NCI-H748 (cell line): ENCODE results near the gene VILL.
"Not testable (repeated sequence)": the region's sequence is repeated elsewhere in the genome, so short reads cannot be mapped to it uniquely, and the experiment has no call there.

Source experiments
- DNase-seq: peaks from one replicate; lab custom pipeline; 2025; ENCODE audit not compliant: unreplicated experiment; lab: John Stamatoyannopoulos, UW

Gene VILL

DNA sequence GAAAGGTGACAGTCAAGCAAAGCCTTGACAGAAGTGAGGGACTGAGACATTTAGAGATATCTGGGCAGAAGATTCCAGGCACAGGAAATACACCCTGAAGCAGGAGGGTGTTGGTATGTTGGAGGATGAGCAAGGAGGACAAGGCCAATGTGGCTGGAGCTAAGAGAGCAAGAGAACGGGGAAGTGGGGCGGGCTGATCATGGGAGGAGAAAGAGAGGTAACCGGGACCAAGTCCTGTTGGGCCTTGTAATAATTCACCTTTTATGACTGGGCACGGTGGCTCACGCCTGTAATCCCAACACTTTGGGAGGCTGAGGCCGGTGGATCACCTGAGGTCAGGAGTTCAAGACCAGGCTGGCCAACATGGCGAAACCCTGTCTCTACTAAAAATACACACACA is 43.0 kb downstream of the VILL start:
- DNase-seq = not testable (repeated sequence)

DNA sequence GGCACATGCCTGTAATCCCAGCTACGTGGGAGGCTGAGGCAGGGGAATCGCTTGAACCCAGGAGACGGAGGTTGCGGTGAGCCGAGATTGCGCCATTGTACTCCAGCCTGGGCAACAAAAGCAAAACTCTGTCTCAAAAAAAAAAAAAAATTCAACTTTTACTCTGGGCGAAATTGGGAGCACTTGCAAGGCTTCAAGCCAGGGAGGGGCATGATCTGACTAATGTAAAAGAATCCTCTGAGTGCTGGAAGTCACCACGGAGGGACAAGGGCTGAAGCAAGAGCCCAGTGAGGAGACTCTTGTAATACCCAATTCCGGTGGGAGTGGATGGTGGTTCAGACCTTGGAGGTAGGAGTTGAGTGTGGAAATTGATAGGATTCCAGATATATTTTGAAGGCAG is 43.7 kb downstream of the VILL start:
- DNase-seq = not testable (repeated sequence)

DNA sequence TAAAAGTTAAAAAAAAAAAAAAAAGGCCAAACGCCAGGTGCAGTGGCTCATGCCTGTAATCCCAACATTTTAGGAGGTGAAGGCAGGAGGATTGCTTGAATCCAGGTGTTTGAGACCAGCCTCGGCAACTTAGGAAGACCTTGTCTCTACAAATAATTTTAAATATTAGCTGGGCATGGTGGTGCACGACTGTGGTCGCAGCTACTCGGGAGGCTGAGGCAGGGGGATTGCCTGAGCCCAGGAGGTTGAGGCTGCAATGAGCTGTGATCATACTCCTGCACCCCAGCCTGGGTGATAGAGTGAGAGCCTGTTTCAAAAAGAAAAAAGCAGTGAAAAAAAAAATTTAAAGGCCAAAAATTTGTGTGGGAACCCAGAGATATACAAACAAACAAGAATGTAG is 45.7 kb downstream of the VILL start:
- no peak for DNase-seq

DNA sequence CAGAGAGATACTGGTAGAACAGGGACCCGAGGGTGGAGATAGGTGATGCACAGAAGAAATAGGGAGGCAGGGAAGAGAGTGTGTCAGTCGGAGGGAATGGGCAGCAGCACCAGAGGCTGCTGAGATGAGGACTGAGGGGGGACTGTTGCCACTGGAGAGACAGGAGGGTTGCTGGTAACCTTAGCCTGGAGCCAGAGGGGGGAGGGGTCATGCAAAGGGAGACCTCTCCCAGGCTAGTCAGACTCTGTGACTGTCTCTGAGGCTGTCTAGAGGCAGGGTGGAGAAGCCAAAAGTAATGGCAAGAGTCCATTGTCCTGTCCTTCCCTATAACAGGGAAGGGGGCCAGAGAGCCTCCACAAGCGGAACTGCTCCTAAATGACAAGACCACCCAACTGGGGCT is 46.3 kb downstream of the VILL start:
- DNase-seq = no peak

DNA sequence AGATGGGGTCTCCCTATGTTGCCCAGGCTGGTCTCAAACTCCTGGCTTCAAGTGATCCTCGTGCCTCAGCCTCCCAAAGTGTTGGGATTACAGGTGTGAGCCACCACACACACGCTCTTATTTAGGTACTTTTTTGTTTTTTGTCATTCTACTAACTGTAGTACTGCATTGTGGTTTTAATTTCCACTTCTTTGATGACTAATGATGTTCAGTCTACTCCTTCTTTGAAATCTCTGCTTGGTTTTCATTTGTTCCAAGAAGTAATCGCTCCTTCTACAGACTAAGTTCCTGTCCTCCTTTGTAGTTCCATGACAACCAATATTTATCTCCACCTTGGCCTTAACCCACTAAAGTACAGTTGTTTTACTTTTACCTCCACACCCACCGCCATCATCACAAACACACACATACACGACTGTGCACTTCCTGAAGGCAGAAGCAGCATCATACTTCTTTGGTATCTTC is 47.9 kb downstream of the VILL start:
- DNase-seq = no peak

DNA sequence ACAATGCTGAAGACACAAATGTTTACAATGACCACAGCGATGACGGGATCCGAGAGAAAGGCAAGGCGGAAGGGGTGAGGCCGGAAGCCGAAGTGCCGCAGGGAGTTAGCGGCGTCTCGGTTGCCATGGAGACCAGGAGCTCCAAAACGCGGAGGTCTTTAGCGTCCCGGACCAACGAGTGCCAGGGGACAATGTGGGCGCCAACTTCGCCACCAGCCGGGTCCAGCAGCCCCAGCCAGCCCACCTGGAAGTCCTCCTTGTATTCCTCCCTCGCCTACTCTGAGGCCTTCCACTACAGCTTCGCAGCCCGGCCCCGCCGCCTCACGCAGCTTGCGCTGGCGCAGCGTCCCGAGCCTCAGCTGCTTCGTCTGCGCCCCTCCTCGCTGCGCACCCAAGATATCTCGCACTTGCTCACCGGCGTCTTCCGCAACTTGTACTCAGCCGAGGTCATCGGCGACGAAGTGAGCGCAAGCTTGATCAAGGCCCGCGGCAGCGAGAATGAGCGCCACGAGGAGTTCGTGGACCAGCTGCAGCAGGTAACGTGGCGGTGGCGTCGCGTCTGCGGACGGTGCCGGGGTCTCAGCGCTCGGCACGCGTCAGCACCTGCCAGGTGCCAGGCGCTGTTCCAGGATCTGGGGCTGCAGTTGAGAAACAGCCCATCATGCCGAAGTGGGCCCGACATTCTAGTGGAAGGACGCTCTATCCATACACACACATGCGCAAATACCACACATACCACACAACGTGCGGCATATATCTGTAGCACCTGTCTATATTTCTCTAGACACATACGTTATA is 48.7 kb downstream of the VILL start, which contains the start of gene DLEC1:
Gene DLEC1, plus strand, starts transcription at position 108 of the 798 bp plus-strand sequence. Its CDS starts 18 bp downstream, at position 126.
- peak; percentile 72 for DNase-seq

DNA sequence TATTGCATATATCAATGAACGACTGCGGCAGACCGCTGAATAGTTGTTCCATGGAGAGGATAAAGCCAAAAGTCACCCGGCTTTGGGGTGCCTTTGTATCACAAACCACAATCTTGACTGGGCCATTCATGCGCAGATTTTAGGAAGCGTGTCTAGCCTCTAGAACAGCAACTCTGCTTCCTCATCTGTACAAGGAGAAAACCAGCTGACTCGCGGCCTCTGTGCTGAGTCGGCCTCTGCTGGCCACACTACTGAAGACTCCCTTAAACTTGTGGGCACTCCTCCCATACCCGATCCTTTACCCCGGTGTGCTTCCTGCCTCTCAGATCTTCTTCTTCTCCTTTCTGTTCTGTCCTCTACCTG is 49.3 kb downstream of the VILL start:
- DNase-seq = peak; percentile 4

DNA sequence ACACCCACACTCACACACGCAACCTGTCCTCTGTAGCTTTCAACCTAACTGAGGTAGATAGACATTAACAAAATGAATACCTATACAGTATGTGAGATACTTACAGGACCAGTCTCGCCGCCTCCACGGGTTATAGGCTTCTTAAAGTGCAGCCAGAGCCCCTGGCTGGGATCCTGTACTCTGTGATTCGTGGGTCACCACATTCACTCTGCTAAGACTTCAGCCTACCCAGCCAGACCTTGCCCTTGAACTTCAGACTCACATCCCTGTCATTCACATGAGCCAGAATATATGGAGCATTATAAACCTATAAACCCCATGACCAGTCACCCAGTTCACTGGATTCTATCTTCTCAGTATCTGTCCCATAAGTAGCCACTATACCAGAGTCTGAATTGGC is 49.8 kb downstream of the VILL start:
- no peak for DNase-seq

DNA sequence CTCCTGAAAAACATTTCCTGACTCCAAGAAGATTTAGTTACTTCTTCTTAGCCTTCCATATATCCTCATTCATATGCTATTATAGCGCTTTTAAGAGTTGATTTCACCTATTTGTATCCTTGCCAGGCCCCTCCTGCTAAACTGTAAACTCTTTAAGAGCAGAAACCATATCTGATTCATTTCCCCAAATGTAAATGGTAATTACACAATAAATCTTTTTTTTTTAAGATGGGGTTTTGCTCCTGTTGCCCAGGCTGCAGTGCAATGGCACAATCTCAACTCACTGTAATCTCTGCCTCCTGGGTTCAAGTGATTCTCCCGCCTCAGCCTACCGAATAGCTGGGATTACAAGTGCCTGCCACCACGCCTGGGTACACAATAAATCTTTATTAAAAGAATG is 52.9 kb downstream of the VILL start:
- DNase-seq = no peak

DNA sequence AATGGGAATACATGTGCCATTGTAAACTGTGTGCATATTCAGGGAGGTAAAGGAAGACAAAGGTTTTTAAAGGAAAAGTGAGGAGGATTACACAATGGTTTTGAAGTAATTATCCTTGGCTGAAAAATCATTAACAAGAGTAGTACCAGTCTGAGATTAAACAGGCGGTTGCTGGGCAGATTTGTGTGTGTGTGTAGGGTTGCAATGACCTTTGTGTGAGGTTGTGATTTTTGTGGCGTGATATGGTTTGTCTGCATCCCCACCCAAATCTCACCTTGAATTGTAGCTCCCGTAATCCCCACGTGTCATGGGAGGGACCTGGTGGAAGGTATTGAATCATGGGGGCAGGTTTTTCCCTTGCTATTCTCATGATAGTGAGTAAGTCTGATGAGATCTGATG is 55.4 kb downstream of the VILL start:
- no peak for DNase-seq

DNA sequence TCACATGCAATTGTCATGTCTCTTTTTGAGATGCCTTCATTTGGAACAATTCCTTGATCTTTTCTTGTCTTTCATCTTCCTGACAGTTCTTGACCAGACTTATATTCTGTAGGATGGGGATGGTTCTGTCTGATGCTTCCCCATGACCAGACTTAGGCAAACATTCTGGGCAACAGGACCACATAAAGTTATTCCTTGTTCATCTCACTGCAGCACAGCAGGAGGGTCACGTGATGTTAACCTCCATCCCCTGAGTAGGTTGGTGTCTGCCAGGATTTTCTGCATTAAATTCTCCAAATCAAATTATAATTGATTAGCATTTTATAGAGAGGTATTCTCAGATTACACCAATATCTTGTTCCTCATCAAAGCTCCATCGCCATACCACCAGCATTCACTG is 56.2 kb downstream of the VILL start:
- DNase-seq = no peak

DNA sequence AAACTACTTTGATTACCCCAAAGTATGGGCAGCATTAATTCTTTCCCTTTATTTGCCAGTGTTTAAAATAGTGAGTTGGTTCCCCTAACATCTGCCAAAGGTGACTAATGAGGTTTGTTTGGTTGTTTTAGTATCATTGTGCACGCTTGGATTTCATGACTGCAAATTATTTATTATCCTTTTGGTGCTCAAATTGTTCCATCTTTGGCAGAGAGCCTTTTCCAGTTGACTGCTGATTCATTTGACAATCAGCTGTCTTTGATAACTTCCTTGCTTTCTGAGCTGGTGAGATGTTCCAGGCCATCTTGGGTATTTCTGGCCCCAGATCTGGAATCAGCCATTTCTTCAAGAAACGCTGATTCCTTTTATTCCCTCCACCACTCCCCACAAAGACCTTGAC is 57.3 kb downstream of the VILL start:
- DNase-seq = no peak

DNA sequence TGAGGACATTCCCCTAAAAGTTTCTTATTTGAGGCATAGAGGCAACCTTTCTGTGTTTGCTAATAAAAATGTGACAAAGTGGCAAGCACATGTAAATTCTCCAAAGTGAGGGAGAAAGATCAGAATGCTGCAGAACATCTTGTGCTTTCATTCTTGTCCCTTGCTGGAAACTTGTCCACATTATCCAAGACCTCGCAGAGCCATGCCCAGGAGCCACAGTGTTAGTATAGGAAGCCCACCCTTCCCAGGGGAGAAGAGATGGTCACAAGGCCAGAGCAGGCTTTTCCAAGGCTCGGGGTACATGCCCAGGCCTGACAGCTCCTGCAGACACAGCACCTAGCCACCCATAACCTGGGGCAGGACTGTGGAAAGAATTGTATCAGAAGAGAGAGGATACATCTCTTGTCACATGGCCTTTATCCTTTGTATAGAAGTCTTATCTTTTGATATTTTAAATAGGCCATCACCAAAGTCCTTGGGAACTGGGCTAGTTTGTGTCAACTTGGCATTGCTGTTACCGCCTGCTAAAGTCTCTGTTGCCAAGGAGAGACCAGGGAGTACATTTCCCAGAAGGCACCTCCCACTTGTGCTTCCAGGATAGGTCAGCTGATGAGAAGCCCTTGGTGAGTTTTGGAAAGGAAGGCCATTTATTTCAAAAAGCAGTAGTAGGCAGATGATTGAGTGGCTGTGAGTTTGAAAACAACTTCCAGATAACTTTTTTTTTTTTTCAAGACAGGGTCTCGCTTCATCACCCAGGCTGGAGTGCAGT is 59.0 kb downstream of the VILL start:
- DNase-seq = no peak

DNA sequence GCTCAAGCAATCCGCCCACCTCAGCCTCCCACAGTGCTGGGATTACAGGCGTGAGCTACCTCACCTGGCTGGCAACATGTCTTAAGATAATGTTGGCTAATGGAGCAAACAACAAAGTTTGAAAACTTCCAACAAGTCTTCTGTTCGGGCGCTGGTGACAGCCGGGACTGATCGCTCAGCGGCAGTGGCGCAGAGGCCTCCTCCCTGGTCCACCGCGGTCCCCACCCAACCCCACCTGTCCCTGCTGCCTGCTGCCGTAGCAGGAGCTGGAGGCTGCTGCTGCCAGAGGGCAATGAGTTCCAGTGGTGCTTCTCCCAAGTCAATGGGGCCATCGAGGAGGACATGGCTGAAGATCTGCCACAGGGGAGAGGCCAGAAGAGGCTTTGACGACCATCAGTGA is 60.5 kb downstream of the VILL start:
- DNase-seq = no peak

DNA sequence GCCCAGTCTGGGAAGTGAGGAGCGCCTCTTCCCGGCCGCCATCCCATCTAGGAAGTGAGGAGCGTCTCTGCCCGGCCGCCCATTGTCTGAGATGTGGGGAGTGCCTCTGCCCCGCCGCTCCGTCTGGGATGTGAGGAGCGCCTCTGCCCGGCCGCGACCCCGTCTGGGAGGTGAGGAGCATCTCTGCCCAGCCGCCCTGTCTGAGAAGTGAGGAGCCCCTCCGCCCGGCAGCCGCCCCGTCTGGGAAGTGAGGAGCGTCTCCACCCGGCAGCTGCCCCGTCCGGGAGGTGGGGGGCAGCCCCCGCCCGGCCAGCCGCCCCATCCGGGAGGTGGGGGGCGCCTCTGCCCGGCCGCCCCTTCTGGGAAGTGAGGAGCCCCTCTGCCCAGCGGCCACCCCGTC is 62.7 kb downstream of the VILL start:
- not testable (repeated sequence) for DNase-seq

DNA sequence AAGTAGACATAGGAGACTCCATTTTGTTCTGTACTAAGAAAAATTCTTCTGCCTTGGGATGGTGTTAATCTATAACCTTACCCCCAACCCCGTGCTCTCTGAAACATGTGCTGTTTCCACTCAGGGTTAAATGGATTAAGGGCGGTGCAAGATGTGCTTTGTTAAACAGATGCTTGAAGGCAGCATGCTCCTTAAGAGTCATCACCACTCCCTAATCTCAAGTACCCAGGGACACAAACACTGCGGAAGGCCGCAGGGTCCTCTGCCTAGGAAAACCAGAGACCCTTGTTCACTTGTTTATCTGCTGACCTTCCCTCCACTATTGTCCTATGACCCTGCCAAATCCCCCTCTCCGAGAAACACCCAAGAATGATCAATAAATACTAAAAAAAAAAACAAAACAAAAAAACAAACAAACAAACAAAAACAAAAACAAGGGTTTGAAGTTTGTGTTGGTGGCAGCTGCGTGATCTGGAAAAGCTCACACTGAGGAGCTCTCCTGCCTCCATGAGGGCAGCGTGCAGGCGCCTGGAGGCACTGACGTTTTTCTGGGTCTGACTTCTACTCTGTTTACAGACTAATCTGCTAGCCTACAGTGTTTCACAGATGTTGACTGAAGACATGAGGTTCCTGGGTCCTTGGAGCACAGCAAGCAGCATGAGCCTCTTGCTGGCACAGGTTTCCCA is 63.4 kb downstream of the VILL start:
- DNase-seq = not testable (repeated sequence)

DNA sequence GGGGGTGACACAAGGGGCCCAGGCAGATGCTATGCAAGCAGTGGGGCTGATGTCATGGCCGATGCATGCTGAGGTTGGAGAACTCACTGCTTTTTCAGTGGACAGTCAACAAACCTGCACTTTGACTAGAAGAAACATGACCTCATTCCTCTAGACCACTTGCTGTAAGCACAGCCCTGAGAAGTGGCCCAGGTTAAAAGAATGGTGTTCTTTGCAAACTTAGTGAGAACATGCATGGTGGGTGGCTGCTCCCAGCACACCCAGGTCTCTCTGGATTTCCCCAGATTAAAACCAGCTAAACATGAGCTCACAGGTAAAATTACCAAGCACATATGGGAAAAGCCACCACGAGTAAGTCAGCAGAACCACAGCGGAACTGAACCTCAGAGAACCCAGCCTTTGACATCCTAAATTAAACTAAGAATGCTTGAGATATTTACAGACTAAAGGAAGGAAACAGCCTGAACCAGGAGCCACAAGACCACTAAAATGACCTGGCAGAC is 64.0 kb downstream of the VILL start:
- DNase-seq = no peak
